ENCODE data around the gene TOM1L1.

Gene TOM1L1

GRCh38 chr17:54898576-54898975, 2.1 kb upstream of the TOM1L1 start:
- no peaks in the 10 kb centered on the region for H3K36me3 ChIP-seq (ENCODE audit: control insufficient read depth in 1 of 2, insufficient read depth in 2 of 2, low read length in 2 of 2)
- no peak overlapping the region for H2BK120ac ChIP-seq (ENCODE audit: insufficient read depth, low read length, poor library complexity)
- H3K18ac ChIP-seq (ENCODE audit: low read length) = no peak overlapping the region
- no peak overlapping the region for H4K91ac ChIP-seq (ENCODE audit: low read depth, low read length)
- no CpG with 5 or more reads among the region's 3 CpGs for WGBS (ENCODE audit: extremely low coverage, insufficient coverage, insufficient read length)
- H2BK12ac ChIP-seq (ENCODE audit: low read length) = peak overlapping the region; percentile 63
- DNase-seq = no peak
- H2AFZ ChIP-seq (ENCODE audit: insufficient read depth, low read length, poor library complexity) = no peak overlapping the region
- no peak overlapping the region for H2BK5ac ChIP-seq (ENCODE audit: low read depth, low read length, poor library complexity)
- no peaks in the 10 kb centered on the region for H3K27me3 ChIP-seq (ENCODE audit: insufficient read depth, low read length)
- H3K9me3 ChIP-seq (ENCODE audit: insufficient read depth, low read depth, low read length) = no peaks in the 10 kb centered on the region
- no peak overlapping the region for H3K14ac ChIP-seq (ENCODE audit: low read length)
- H3K4ac ChIP-seq (ENCODE audit: low read depth, low read length) = no peak overlapping the region
- no peak overlapping the region for H3K27ac ChIP-seq (ENCODE audit: low read depth, low read length)
- H3K4me1 ChIP-seq (ENCODE audit: control insufficient read depth in 1 of 2, insufficient read depth in 2 of 2, low read length in 2 of 2) = peaks cover 3 to 6% of the 10 kb centered on the region in 2 experiments
- no peaks in the 10 kb centered on the region for H3K79me2 ChIP-seq (ENCODE audit: control insufficient read depth, insufficient read depth, low read length, poor library complexity)
- peak overlapping the region; percentile 54 for H2AK5ac ChIP-seq (ENCODE audit: low read length)
- H3K4me3 ChIP-seq (ENCODE audit: low read depth, low read length) = no peak overlapping the region
- no peak overlapping the region for H4K12ac ChIP-seq (ENCODE audit: low read depth, low read length)
- no peak overlapping the region for H3K9ac ChIP-seq (ENCODE audit: low read length)
- H3K23ac ChIP-seq (ENCODE audit: low read length) = no peak overlapping the region
- H3K79me1 ChIP-seq (ENCODE audit: low read length) = peaks cover 2% of the 10 kb centered on the region
- H4K8ac ChIP-seq (ENCODE audit: low read depth, low read length) = no peak overlapping the region
- no peak overlapping the region for H3K4me2 ChIP-seq (ENCODE audit: low read length)

- Histone ChIP-seq H3K4ac (ENCODE audit: low read depth, low read length) (no peak overlapping the region), H4K8ac (ENCODE audit: low read depth, low read length) (no peak overlapping the region), H3K18ac (ENCODE audit: low read length) (no peak overlapping the region), H3K27me3 (ENCODE audit: insufficient read depth, low read length) (no peaks in the 10 kb centered on the region), H3K23ac (ENCODE audit: low read length) (no peak overlapping the region), H2AFZ (ENCODE audit: insufficient read depth, low read length, poor library complexity) (no peak overlapping the region), H3K27ac (ENCODE audit: low read depth, low read length) (no peak overlapping the region), H2AK5ac (ENCODE audit: low read length) (no peak overlapping the region), H3K4me2 (ENCODE audit: low read length) (no peak overlapping the region), H4K91ac (ENCODE audit: low read depth, low read length) (no peak overlapping the region), H2BK12ac (ENCODE audit: low read length) (no peak overlapping the region), H3K4me3 (ENCODE audit: low read depth, low read length) (no peak overlapping the region), H3K9ac (ENCODE audit: low read length) (no peak overlapping the region), H3K79me2 (ENCODE audit: control insufficient read depth, insufficient read depth, low read length, poor library complexity) (no peaks in the 10 kb centered on the region), H3K36me3 (ENCODE audit: control insufficient read depth in 1 of 2, insufficient read depth in 2 of 2, low read length in 2 of 2) (no peaks in the 10 kb centered on the region), H2BK120ac (ENCODE audit: insufficient read depth, low read length, poor library complexity) (no peak overlapping the region), H3K9me3 (ENCODE audit: insufficient read depth, low read depth, low read length) (no peaks in the 10 kb centered on the region), H3K14ac (ENCODE audit: low read length) (no peak overlapping the region), H3K4me1 (ENCODE audit: control insufficient read depth in 1 of 2, insufficient read depth in 2 of 2, low read length in 2 of 2) (peaks cover 3 to 6% of the 10 kb centered on the region in 2 experiments), H2BK5ac (ENCODE audit: low read depth, low read length, poor library complexity) (no peak overlapping the region), H3K79me1 (ENCODE audit: low read length) (peaks cover 2% of the 10 kb centered on the region), H4K12ac (ENCODE audit: low read depth, low read length) (no peak overlapping the region)
- peak in 1 of 2 donors; percentile 6 for DNase-seq
- no CpG with 5 or more reads among the region's 3 CpGs for WGBS (ENCODE audit: extremely low coverage, insufficient coverage, insufficient read length)
Observed at GRCh38 chr17:54899201-54899600, 1.5 kb upstream of the TOM1L1 start.

GRCh38 chr17:54899721-54900456, 763 bp upstream of the TOM1L1 start:
- WGBS (ENCODE audit: extremely low coverage, insufficient coverage, insufficient read length) = no CpG with 5 or more reads among the region's 18 CpGs
- peak overlapping the region; percentile 12 for H4K8ac ChIP-seq (ENCODE audit: low read depth, low read length)

GRCh38 chr17:54901230-54901822, 674 bp downstream of the TOM1L1 start:
- DNase-seq = no peak
- no peak overlapping the region for H3K4ac ChIP-seq (ENCODE audit: low read depth, low read length)
- peak overlapping the region; percentile 62 for H2AFZ ChIP-seq (ENCODE audit: insufficient read depth, low read length, poor library complexity)
- peaks cover 3 to 6% of the 10 kb centered on the region in 2 experiments for H3K4me1 ChIP-seq (ENCODE audit: control insufficient read depth in 1 of 2, insufficient read depth in 2 of 2, low read length in 2 of 2)
- no peaks in the 10 kb centered on the region for H3K27me3 ChIP-seq (ENCODE audit: insufficient read depth, low read length)
- no peak overlapping the region for H4K12ac ChIP-seq (ENCODE audit: low read depth, low read length)
- no peak overlapping the region for H3K23ac ChIP-seq (ENCODE audit: low read length)
- H3K14ac ChIP-seq (ENCODE audit: low read length) = no peak overlapping the region
- no CpG with 5 or more reads among the region's 9 CpGs for WGBS (ENCODE audit: extremely low coverage, insufficient coverage, insufficient read length)
- peaks cover 2% of the 10 kb centered on the region for H3K79me1 ChIP-seq (ENCODE audit: low read length)
- H2BK120ac ChIP-seq (ENCODE audit: insufficient read depth, low read length, poor library complexity) = no peak overlapping the region
- H4K8ac ChIP-seq (ENCODE audit: low read depth, low read length) = peak overlapping the region; percentile 44
- H3K79me2 ChIP-seq (ENCODE audit: control insufficient read depth, insufficient read depth, low read length, poor library complexity) = no peaks in the 10 kb centered on the region
- peak overlapping the region; percentile 19 for H3K18ac ChIP-seq (ENCODE audit: low read length)
- H4K91ac ChIP-seq (ENCODE audit: low read depth, low read length) = no peak overlapping the region
- no peak overlapping the region for H2BK12ac ChIP-seq (ENCODE audit: low read length)
- no peaks in the 10 kb centered on the region for H3K9me3 ChIP-seq (ENCODE audit: insufficient read depth, low read depth, low read length)
- H3K4me3 ChIP-seq (ENCODE audit: low read depth, low read length) = peak overlapping the region; percentile 86
- H3K27ac ChIP-seq (ENCODE audit: low read depth, low read length) = no peak overlapping the region
- peak overlapping the region; percentile 28 for H3K9ac ChIP-seq (ENCODE audit: low read length)
- no peaks in the 10 kb centered on the region for H3K36me3 ChIP-seq (ENCODE audit: control insufficient read depth in 1 of 2, insufficient read depth in 2 of 2, low read length in 2 of 2)
- H2BK5ac ChIP-seq (ENCODE audit: low read depth, low read length, poor library complexity) = no peak overlapping the region
- peak overlapping the region; percentile 87 for H3K4me2 ChIP-seq (ENCODE audit: low read length)
- H2AK5ac ChIP-seq (ENCODE audit: low read length) = no peak overlapping the region

More at GRCh38 chr17:54899721-54900456, 763 bp upstream of the TOM1L1 start:
- Histone ChIP-seq H3K4me1 (ENCODE audit: control insufficient read depth in 1 of 2, insufficient read depth in 2 of 2, low read length in 2 of 2) (peaks cover 3 to 6% of the 10 kb centered on the region in 2 experiments), H2BK5ac (ENCODE audit: low read depth, low read length, poor library complexity) (no peak overlapping the region), H2BK12ac (ENCODE audit: low read length) (no peak overlapping the region), H3K14ac (ENCODE audit: low read length) (no peak overlapping the region), H3K79me1 (ENCODE audit: low read length) (peaks cover 2% of the 10 kb centered on the region), H2AFZ (ENCODE audit: insufficient read depth, low read length, poor library complexity) (peak overlapping the region; percentile 62), H4K91ac (ENCODE audit: low read depth, low read length) (no peak overlapping the region), H3K79me2 (ENCODE audit: control insufficient read depth, insufficient read depth, low read length, poor library complexity) (no peaks in the 10 kb centered on the region), H4K12ac (ENCODE audit: low read depth, low read length) (no peak overlapping the region), H3K18ac (ENCODE audit: low read length) (no peak overlapping the region), H3K27ac (ENCODE audit: low read depth, low read length) (no peak overlapping the region), H2BK120ac (ENCODE audit: insufficient read depth, low read length, poor library complexity) (no peak overlapping the region), H3K4me2 (ENCODE audit: low read length) (peak overlapping the region; percentile 87), H3K4me3 (ENCODE audit: low read depth, low read length) (peak overlapping the region; percentile 86), H3K4ac (ENCODE audit: low read depth, low read length) (no peak overlapping the region), H3K36me3 (ENCODE audit: control insufficient read depth in 1 of 2, insufficient read depth in 2 of 2, low read length in 2 of 2) (no peaks in the 10 kb centered on the region), H3K9me3 (ENCODE audit: insufficient read depth, low read depth, low read length) (no peaks in the 10 kb centered on the region), H2AK5ac (ENCODE audit: low read length) (no peak overlapping the region), H3K23ac (ENCODE audit: low read length) (no peak overlapping the region), H3K27me3 (ENCODE audit: insufficient read depth, low read length) (no peaks in the 10 kb centered on the region), H3K9ac (ENCODE audit: low read length) (no peak overlapping the region)
- DNase-seq = no peak
